SK-MEL-5 (cell line): Measurements from ENCODE around the gene TFCP2L1. TPM values are rescaled to one million over a fixed set of nuclear protein-coding genes. Genes with fewer than 3 reads are reported as not detected.
"Not testable (repeated sequence)": the region's sequence is repeated elsewhere in the genome, so short reads cannot be mapped to it uniquely, and the experiment has no call there.

ENCODE experiments used
- DNase-seq: peaks from one replicate; pipeline ENCODE4 v3.0.0-alpha.2; 2016; ENCODE audit warnings: low read depth, low spot score
- in situ Hi-C: cut with HindIII; loops from 2 replicates; pipeline ENCODE4 v1.10.0; 2016; ENCODE audit warnings: low sequenced_read_pairs, high pct_unique_total_duplicates, low pct_unique_long_range_greater_than_20kb
- total RNA-seq: library from RNA; depleted of rRNA; stranded (reverse); fragments of >200 nt; shearing (Covaris generic); gene quantifications from 2 replicates; pipeline ENCODE4 v1.2.3, GENCODE V29; 2014

The TFCP2L1 gene
- total RNA-seq, 1 experiment from 2014 or later = 0.08 TPM

DNA sequence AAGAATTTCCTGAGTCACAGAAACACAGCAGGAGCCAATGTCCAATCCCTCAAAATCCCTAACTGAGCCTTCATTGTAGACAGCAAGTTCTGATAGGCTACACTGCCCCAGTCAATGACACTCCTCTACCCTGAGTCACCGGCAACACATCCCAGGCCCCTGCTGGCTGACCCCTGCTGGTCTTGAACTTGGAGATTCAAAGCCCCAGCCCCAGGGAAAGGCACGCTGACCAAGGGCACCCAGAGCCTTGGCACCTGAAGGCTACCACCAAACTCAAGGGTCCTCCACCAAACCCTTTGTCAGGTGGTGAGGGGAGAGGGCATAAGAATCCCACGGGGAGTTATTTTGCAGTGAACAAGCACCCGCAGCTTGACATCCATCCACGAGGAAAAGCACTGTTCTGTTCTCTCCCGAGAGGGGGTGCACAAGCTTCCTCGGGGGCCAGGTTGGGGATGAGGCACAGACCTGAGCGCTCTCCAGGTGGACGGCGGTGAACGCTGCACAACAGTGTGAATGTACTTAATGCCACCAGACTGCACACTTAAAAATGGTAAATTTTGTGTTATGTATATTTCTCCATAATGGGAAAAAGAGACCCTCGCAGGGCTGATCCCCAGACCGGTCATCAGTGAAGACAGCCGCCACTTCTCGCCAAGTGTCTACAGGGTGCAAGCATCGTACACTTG lies 46.9 kb downstream of the TFCP2L1 start:
- in situ Hi-C loops = no loop called here
- DNase-seq = no peak

DNA sequence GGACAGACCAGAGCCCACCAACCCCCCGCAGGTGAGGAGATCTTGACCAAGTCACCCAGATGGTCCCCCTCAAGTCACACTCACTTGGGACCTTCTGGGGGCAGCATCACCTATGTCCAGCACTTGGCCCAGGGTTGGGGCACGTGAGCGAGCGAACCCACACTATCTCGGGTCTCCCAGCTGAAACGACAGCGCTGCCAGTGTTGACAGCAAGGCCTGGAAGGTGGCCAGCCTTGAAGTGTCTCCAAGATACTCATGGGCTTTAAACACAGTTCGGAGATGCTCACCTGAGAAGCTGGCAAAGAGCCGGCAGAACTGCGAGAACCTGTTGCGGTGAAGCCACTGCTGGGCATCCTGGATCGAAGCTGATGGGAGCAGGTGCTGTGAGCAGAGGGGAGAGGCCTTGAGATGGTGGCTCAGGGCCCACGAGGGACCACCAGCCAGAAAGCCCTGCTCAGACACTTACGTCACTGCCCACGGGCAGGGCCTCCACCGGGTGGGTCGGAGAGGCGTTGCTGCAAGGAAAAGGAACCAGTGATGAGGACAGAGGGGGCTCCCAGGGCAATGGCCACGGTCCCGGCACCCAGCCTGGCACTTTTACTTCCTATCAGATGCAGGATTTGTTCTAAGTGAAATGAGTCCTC lies 47.5 kb downstream of the TFCP2L1 start:
- no peak for DNase-seq
- in situ Hi-C loops = no loop called here

DNA sequence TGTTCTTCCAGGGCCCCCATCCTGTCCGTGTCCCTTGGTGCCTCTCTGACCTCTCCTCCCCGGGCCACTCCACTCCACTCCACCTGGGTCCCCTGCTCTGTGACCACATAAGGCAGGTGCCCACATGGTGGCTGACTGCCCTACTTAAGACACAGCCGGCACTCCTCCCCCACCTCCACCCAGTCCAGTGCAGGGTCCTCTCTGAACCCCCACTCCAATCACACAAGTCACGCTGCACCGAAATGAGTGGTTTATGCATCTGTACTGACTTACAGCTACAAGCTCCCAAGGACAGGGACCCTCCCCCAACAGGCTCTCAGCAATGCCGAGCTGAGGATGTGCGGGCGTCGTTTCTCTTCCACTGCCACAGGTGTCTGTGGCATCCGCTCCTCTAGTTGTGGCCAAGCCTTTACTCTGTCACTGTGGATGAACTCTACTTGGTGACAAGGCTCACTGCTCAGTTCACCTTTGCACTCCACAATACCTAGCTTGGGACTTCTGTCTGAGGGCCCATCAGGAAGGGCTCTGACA lies 48.3 kb downstream of the TFCP2L1 start:
- DNase-seq = no peak
- in situ Hi-C loops = no loop called here

DNA sequence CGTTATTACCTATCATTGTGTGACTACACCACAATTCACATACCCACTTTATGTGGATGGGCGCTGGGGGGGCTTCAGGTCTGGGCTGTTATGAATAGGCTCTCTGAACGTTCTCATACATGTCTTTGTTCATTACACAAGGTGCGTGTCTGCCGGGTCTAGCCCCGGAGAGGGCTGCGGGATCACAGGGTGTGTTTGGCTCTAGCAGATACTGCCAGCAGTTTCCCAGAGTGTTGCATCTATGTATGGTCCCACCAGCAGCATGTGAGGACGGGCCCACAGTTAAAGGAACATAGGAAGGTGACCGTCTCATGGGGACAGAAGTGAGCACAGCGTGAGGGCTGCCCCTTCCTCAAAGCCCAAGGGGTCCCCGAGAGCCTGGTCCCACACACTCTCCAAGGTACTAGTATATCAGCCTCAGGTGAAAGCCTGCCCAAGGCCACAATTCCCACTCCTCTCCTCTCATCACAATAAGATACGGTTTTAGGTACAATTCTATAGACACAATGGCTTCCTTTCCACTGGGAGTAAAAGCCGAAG lies 48.8 kb downstream of the TFCP2L1 start:
- in situ Hi-C loops = no loop called here
- no peak for DNase-seq

DNA sequence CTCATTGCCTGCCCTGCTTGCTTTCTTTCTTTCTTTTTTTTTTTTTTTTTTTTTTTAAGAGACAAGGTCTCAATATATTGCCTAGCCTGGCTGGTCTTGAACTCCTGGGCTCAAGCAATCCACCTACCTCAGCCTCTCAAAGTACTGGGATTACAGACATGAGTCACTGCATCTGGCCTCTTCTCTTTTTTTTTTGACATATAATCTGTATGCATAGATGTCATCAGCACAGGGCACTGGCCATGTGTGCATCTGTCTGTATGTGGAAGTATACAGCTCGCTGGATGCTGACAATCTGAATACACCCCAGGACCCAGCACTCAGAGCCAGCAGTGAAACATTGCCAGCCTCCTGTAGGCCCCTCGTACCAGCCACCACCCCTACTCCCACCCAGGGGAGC lies 49.5 kb downstream of the TFCP2L1 start:
- in situ Hi-C loops = no loop called here

DNA sequence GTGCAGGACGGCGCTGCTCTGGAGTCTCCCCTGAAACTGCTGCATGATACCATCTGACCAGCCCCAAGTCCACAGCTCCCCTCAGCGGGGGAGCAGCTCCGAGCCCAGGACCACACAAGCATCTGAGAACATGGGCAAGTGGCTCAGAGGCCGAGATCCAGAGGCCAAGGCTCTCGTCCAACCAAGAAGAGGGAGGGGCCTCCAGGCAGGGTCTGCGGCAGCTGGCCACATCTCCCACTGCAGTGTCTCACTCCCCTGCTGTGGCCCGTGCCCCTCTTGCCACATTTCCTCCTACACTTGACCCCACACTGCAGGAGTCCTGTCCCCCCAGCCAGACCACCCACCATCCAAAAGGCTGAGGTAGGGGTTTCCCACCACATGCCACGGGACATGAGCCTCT lies 50.2 kb downstream of the TFCP2L1 start:
- no peak for DNase-seq
- in situ Hi-C loops = no loop called here

More for the DNA sequence above, 49.5 kb downstream of the TFCP2L1 start:
- no peak for DNase-seq

DNA sequence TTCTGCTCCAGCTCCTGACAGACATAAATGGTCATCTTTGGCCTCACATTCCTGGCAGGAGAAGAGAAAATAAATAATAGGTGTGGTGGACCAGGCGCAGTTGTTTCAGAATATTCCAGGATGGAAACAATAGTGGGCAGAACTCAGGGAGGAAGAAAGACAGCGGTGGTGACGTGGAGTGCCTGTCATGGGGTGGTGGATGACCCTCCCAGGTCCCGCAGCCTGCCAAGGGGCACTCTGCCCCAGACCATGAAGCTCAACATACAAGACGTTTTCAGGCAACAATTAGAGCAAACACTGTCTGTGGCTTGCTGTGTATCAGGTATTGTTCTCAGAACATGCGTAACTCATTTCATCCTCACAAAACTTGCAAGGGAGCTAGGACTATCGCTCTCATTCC lies 50.9 kb downstream of the TFCP2L1 start:
- DNase-seq = no peak
- in situ Hi-C loops = no loop called here

DNA sequence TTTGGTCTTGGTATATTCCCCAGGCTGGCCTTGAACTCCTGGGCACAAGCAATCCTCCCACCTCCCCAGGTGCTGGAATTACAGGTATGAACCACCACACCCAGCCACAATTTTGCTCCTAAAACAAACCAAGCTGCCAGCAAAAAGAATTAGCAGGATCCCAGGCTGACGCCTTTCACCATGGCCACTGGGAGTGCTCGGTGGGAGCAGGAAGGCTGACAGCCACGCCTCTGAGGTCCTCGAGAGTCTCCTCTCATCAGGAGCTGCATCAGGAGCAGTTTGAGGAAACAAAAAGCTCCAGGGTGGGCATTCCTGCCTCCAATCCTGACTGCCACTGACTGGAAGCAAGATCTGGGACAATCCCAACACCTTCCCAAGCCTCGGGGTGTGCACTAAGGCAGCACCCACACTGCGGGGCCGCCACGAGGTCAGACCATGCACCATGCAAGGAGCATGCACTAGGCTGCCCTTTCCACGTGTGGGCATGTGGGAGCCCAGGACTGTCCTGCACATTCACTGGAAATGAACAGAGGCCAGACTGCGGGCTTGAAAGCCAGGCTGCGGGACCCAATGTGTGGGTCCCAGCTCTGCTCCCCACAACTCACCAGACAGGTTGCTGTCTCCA lies 51.4 kb downstream of the TFCP2L1 start:
- in situ Hi-C loops = no loop called here
- DNase-seq = no peak

DNA sequence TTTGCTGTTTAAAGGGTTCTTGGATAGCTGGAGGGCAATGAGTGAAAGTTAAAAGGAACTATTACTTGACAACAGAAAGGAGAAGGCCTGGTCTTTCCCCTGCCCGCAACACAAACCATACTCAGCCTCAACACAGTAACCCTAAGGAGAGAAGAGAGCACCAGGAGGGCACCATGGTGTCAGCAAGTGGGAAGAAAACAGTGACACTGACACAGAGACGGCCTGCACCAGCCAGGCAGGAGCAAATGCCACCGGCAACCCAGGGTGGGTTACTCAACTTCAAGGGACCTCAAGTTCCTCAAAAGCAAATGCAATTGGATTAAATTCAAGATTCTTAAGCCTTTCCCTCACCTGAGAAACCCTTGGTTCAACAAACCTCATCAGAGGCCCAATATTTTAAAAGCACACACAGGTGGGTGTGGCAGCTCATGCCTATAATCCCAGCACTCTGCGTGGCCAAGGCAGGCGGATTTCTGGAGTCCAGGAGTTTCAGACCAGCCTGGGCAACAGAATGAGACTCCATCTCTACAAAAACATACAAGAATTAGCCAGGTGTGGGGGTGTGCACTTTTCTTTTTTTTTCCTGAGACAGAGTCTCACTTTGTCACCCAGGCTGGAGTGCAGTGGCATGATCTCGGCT lies 52.3 kb downstream of the TFCP2L1 start:
- in situ Hi-C loops = no loop called here
- DNase-seq = no peak

DNA sequence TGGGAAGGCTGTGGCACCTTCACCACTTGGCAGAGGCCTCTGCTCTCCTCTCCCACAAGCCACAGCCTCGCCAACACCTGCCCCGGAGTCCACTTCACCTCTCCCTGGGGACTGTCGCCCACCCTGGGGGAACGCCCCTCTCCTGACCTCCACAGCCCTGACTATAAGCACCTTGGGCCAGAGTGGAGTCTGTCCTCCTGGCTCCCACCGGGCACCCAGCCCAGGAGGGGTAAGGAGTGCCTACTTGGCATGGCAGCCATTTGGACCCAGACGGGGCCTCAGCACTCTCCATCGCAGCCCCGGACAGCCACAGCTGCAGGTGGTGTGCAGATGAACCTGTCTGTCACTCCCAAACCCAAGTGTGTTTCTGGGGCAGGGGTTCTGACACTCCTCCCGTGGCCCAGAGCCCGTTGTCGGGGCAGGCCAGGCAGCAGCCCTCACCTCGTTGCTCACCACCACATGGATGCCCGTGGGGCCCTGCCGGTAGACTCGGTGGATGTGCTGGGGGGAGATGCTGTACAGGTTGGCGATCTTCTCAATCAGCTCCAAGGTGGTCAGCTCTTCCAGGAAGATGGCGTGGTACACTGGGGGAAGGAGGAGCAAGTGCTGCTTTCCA lies 53.5 kb downstream of the TFCP2L1 start:
- DNase-seq = no peak
- in situ Hi-C loops = no loop called here

DNA sequence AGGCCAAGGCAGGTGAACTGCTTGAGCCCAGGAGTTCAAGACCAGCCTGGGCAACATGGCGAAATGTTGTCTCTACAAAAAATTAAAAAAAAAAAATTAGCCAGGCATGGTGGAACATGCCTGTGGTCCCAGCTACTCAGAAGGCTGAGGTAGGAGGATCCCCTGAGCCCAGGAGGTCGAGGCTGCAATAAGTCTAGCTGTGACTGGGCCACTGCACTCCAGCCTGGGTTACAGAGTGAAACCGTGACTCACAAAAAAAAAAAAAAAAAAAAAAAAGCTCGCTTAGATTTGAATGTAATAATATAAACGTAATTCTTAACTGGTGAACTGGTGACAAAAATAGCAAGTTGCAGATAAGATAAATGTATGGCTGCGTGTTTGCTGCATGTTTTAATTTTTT lies 56.5 kb downstream of the TFCP2L1 start:
- no peak for DNase-seq

DNA sequence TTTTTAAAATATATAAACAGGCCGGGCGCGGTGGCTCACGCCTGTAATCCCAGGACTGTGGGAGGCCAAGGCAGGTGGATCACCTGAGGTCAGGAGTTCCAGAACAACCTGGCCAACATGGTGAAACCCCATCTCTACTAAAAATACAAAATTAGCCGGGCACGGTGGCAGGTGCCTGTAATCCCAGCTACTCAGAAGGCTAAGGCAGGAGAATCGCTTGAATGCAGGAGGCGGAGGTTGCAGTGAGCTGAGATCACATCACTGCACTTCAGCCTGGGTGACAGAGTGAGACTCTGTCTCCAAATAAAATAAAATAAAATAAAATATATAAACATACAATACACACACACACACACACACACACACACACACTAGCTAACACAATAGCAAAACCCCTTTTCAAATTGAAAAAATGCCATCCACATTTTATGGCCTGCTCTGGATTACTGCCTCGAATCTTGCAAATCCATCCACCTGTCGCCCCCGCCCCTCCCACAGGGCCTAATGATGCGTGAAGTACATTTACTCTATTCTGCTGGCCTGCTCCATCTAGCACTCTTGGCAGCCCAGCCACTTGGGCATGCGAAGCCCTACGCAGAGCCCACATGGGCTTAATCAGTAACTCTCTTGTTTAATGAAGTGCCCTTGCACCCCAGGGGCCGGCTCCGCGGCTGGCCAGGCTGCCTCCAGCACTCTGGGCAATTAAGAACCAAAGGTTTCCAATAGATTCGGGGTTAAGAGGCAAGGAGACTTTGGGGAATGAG lies 57.4 kb downstream of the TFCP2L1 start:
- DNase-seq, in situ Hi-C loops: not testable (repeated sequence)

More for the DNA sequence above, 56.5 kb downstream of the TFCP2L1 start:
- in situ Hi-C loops = no loop called here

DNA sequence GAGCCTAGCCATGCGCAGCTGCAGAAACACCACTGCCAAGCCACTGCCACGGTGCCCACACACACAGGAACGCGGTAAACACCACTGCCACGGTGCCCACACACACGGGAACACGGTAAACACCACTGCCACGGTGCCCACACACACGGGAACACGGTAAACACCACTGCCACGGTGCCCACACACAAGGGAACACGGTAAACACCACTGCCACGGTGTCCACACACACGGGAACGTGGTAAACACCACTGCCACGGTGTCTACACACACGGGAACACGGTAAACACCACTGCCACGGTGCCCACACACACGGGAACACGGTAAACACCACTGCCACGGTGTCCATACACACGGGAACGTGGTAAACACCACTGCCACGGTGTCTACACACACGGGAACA lies 59.3 kb downstream of the TFCP2L1 start:
- DNase-seq, in situ Hi-C loops: not testable (repeated sequence)

DNA sequence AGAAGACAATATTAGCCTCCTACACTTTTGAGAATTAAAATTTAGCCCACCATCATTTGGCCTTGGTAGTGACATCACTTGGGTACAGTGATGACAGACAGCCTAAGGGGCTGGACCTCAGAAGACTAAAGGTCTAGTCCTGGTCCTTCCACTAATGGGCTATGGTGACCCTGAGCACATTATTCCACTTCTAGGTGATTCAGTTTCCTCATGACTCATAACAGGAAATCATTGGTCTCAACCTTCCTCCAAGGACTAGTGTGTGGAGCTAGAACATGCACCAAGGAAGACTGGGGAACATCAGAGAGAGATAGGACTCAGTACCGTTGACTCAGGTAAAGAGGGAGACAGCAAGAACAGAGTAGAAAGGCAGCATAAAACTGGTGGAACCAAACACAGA lies 64.0 kb downstream of the TFCP2L1 start:
- in situ Hi-C loops = no loop called here
- no peak for DNase-seq

DNA sequence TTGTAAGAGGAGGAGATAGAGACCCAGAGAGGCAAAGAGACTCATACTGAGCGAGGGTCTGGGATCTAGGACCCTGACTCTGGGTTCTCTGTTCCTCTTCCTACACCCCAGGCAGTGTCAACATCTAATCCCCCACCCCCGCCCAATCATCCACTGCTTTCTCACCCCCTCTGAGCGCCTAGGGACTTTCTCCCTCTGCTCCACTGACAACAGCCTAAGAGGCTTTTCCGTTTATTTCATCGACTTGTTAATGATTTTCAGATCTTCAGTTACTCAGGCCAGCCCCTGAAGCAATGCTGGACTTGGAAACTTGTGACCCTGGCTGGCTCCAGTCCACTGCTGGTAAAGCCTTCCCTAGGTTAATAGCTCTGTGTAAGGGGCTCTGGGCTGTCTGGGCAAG lies 65.1 kb downstream of the TFCP2L1 start:
- in situ Hi-C loops = no loop called here
- DNase-seq = no peak

DNA sequence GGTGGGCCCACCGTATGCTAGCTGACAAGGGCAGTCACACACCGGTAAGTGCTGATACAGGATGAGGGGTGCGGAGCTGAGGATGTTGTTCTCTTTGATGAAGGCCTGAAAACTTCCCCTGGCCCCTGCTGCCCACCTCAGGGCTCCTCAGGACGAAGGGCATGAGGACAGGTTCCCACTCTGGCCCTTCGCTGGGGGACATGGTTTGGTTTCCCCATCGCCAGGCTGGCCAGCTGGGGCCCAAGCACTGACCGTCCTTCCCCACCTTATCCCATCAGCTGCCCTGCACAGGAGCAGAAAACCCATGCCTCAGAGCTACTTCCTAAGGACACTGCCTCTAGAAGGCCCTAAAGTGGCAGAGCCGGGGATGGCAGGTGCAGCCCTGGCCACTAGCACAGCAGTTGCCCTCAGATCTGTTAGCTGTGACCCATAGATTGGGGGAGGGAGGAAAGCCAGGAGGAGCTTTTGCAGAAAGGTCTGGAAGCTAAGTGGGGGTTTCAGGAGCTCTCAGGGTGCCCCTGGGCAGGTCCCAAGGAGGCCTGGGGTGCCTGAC lies 66.5 kb downstream of the TFCP2L1 start:
- in situ Hi-C loops = no loop called here
- DNase-seq = no peak

DNA sequence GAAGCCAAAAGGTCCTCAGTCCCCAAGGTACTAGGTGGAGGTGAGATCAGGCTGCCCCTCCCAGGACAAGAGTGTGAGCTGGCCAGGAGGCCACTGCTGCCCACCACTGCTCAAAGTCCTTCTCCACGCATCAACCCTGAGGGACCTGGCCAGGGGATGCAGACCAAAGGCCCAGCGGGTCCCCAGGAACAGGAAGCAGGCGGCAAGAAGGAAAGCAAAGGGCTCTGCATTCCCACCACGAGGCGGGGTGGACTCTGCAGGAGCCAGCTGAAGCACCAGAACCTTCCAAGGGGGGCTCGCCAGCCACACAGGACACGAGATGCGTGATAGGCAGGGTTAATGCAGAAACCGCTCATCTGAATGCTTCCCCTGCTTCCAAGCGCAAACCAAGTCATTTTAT lies 67.4 kb downstream of the TFCP2L1 start:
- in situ Hi-C loops = no loop called here
- no peak for DNase-seq
